ENCODE data around the gene ABI3BP.

ABI3BP gene

DNA sequence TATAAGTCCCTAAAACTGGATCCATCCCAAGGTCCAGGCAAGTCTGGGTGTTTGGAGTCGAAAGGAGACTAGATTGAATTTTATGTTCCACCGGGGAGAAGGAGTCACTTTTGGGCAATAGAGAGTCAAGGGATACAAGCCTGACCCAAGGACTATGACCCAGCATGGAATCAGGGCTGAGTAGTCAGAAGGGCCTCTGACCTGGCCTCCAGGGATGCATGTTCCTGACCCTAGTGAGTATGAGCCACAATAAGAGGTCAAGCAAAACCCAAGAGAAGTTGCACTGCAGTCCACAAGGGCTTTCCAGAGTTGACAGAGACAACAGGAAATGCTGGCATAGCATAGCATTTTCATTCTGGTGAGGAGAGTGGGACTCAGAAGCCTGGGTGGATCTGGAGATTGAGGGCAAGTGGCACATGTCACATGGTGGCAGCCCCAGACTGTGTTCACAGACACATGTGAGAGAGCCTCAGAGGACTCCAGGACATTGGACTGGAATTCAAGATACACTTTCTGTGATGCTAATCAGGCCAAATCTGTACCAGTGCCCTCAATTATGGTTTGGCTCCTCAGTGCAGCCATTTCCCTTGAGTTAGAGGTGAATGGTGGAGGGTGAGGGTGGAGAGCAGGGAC, 217.0 kb downstream of the ABI3BP start:
- TF ChIP-seq POLR2A (IDR thresholded peaks at IDR 0.05; ENCODE audit: extremely low read depth, insufficient read length) = no peak
- no peak for TF ChIP-seq MYC (IDR thresholded peaks at IDR 0.05; ENCODE audit: low read depth, low read length)
- TF ChIP-seq, protein P1, sequence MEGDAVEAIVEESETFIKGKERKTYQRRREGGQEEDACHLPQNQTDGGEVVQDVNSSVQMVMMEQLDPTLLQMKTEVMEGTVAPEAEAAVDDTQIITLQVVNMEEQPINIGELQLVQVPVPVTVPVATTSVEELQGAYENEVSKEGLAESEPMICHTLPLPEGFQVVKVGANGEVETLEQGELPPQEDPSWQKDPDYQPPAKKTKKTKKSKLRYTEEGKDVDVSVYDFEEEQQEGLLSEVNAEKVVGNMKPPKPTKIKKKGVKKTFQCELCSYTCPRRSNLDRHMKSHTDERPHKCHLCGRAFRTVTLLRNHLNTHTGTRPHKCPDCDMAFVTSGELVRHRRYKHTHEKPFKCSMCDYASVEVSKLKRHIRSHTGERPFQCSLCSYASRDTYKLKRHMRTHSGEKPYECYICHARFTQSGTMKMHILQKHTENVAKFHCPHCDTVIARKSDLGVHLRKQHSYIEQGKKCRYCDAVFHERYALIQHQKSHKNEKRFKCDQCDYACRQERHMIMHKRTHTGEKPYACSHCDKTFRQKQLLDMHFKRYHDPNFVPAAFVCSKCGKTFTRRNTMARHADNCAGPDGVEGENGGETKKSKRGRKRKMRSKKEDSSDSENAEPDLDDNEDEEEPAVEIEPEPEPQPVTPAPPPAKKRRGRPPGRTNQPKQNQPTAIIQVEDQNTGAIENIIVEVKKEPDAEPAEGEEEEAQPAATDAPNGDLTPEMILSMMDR (IDR thresholded peaks at IDR 0.05; ENCODE audit: low read depth, low read length) = no peak
- TF ChIP-seq, protein P2, sequence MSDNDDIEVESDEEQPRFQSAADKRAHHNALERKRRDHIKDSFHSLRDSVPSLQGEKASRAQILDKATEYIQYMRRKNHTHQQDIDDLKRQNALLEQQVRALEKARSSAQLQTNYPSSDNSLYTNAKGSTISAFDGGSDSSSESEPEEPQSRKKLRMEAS (IDR thresholded peaks at IDR 0.05; ENCODE audit: low read depth, low read length) = no peak
- H3K4me3 ChIP-seq (ENCODE audit: low read depth, low read length) = no peak overlapping the region
- no peak for DNase-seq (ENCODE audit: low read depth)

DNA sequence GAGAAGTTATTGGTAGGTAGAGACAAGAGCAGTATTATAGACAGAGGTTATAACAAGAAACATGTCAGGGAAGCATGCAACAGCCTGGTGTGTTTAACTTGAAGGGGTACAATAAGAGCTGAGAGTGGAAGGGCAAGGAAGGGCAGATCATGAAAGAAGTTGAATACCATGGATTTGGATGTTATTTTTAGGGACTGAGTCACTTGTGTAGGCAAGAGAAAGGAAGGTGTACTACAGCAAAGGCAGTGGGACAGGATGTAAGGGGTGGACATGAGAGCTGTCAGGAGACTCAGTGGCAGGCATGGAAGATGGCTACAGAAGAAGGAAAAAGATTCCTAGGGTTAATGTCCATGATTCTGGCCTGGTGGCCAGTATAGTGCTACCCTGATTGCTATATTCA, 217.6 kb downstream of the ABI3BP start:
- no peak for TF ChIP-seq POLR2A (IDR thresholded peaks at IDR 0.05; ENCODE audit: extremely low read depth, insufficient read length)
- TF ChIP-seq, protein P1 (IDR thresholded peaks at IDR 0.05; ENCODE audit: low read depth, low read length) = no peak
- TF ChIP-seq MYC (IDR thresholded peaks at IDR 0.05; ENCODE audit: low read depth, low read length) = no peak
- TF ChIP-seq, protein P2 (IDR thresholded peaks at IDR 0.05; ENCODE audit: low read depth, low read length) = no peak
- DNase-seq (ENCODE audit: low read depth) = no peak
- H3K4me3 ChIP-seq (ENCODE audit: low read depth, low read length) = no peak overlapping the region

DNA sequence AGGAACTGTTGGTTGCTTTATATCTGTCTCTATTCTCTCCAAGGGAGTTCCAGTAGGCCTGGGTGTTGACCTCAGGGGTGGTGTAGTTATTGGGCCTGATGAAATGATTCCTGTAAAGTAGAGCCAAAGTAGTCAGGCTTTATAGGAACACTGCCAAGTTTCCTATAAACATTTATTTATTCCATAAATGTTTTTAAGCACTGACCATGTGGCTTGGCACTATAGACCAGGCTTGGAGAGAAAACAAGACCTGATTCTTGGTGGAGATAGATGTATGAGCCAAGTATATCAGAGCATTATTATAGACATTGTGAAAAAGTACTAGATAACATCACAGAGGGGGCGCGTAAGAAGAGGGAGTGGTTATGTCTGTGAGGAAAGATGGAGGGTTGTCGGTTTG, 218.0 kb downstream of the ABI3BP start:
- no peak overlapping the region for H3K4me3 ChIP-seq (ENCODE audit: low read depth, low read length)
- DNase-seq (ENCODE audit: low read depth) = no peak
- TF ChIP-seq, protein P1 (IDR thresholded peaks at IDR 0.05; ENCODE audit: low read depth, low read length) = no peak
- TF ChIP-seq POLR2A (IDR thresholded peaks at IDR 0.05; ENCODE audit: extremely low read depth, insufficient read length) (no peak), MYC (IDR thresholded peaks at IDR 0.05; ENCODE audit: low read depth, low read length) (no peak)
- TF ChIP-seq, protein P2 (IDR thresholded peaks at IDR 0.05; ENCODE audit: low read depth, low read length) = no peak

DNA sequence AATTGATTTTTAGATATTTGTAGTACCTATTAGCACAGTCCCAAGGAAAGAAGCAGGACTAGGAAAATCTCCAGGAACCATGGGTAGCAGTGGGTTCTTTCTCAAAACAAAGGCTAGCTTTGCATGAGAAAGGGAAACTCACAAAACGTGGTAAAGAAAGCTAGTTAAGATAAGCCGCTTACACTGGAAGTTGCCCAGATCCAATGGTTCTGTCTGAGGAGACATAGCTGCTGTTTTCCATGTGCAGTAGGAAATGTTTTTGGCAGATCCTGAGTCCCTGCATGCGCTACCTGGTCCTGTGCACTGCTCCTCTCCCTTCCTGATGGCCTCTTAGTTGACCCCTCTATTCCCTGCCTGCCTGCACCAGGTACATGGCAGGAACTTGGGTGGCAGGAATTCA, 223.5 kb downstream of the ABI3BP start:
- TF ChIP-seq POLR2A (IDR thresholded peaks at IDR 0.05; ENCODE audit: extremely low read depth, insufficient read length) = no peak
- TF ChIP-seq, protein P1 (IDR thresholded peaks at IDR 0.05; ENCODE audit: low read depth, low read length) = no peak
- TF ChIP-seq, protein P2 (IDR thresholded peaks at IDR 0.05; ENCODE audit: low read depth, low read length) = no peak
- no peak for TF ChIP-seq MYC (IDR thresholded peaks at IDR 0.05; ENCODE audit: low read depth, low read length)
- H3K4me3 ChIP-seq (ENCODE audit: low read depth, low read length) = no peak overlapping the region
- DNase-seq (ENCODE audit: low read depth) = no peak

DNA sequence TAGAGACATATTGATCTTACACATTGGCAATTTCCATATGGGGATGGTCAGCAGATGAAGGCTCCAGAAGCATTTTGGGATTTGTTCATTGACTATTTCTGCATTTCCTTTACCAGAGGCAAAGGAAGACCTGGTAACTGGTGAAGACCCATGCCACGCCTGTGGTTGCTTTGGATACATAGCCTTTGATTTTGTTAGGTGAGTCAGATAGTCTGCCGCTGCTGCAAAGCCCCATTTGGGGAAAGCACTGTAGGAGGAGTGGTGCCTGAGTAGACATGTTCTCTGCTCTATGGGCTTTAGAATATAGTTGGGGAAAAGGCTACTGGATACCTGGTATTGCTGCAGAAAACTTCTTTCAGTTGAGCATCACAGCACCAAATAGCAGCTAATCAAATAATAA, 227.2 kb downstream of the ABI3BP start:
- H3K4me3 ChIP-seq (ENCODE audit: low read depth, low read length) = no peak overlapping the region
- no peak for DNase-seq (ENCODE audit: low read depth)
- TF ChIP-seq, protein P1 (IDR thresholded peaks at IDR 0.05; ENCODE audit: low read depth, low read length) = no peak
- TF ChIP-seq, protein P2 (IDR thresholded peaks at IDR 0.05; ENCODE audit: low read depth, low read length) = no peak
- TF ChIP-seq MYC (IDR thresholded peaks at IDR 0.05; ENCODE audit: low read depth, low read length) = no peak
- no peak for TF ChIP-seq POLR2A (IDR thresholded peaks at IDR 0.05; ENCODE audit: extremely low read depth, insufficient read length)

All from NB4 (cell line).